Uterus (tissue), 2 donors: ENCODE data around the gene CGB2.

Experiments
- CTCF ChIP-seq, 4 experiments: fragments of 200-600 bp in 2 of 4; fragments of 450-650 bp in 2 of 4; sonication (generic) in 2 of 4; IDR thresholded peaks; one replicate each; pipeline ENCODE4 v1.5.1; 2016 to 2019; ENCODE audit warnings: antibody characterized with exemption in 4 of 4, mild to moderate bottlenecking in 2 of 4, moderate library complexity in 1 of 4
- POLR2A ChIP-seq, 2 donors: fragments of 450-650 bp; IDR thresholded peaks; one replicate each; pipeline ENCODE4 v1.6.1; 2016; ENCODE audit warnings: antibody characterized with exemption in 2 of 2, mild to moderate bottlenecking in 1 of 2, moderate library complexity in 1 of 2

GRCh38 chr19:49064768-49065611, 33.3 kb downstream of the CGB2 start, which contains the start of gene NTF4:
- no peak for TF ChIP-seq CTCF (IDR thresholded peaks at IDR 0.05)
- no peak for TF ChIP-seq POLR2A (IDR thresholded peaks at IDR 0.05)
